HG02938 (cell line): Measurements from ENCODE around the gene DIRAS2.

ENCODE experiments used
- ATAC-seq: cut with Tn5 transposase; IDR thresholded peaks from one replicate; pipeline ENCODE4 v1.9.1; 2021; ENCODE audit warnings: mild to moderate bottlenecking, moderate library complexity; ENCODE audit not compliant: unreplicated experiment

DIRAS2 gene

DNA sequence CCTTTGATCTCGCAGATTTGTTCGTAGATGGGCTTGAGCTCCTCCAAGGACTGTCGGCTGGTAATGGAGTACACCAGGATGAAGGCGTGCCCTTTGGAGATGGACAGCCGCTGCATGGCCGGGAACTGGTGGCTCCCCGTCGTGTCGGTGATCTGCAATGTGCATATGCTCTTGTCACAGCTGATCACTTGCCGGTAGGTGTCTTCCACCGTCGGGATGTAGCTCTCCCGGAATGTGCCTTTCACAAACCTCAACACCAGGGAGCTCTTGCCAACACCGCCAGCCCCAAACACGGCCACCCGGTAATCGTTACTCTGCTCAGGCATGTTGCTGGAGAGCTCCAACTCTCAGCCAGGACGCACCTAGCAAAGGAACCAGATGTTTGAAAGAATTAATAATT, 29.1 kb downstream of the DIRAS2 start:
- ATAC-seq, result no peak

DNA sequence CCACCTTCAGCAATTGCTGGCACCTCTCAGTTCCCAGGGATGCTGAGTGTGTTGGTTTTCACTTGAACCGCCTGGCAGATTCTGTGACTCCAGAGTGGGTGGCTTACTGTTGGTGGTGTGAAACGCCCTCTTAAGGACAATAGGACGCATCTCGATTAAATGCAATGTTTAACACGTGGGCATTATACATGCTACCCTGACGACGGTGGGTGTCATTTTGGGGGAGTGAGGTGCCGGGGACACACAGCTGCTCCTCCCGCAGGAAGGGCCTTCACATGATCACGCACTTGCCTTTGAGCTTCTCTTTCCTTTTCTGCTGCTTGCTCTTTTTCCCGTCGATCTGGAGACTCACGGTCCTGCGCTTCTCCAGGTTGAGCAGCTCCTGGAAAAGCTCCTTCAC, 29.7 kb downstream of the DIRAS2 start:
- ATAC-seq, result no peak

GRCh38 chr9:90611568-90611967, 31.1 kb downstream of the DIRAS2 start:
- ATAC-seq, result no peak

DNA sequence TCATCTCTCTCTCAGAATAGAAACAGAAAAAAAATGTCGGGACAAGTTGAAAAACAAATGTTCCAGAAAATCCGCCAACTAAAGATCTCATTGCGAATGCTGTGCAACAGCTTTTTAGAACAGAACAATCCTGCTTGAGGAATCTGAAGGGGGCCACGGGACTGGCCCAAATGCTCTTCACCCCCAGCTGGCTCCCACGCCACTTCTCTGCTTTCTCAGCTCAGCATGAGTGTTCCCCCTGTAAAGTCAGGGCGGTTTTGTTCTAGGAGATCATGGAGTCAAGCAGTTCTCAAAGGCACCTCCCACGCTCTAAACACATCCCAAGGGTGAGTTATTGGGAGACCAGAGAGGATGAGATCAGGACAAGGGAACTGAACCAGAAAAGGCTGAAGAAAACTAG, 31.5 kb downstream of the DIRAS2 start:
- ATAC-seq, result no peak

GRCh38 chr9:90607701-90608516, 34.7 kb downstream of the DIRAS2 start:
- ATAC-seq, result no peak

- ATAC-seq, result no peak
These were observed 42.6 kb downstream of the DIRAS2 start for GRCh38 chr9:90600029-90600428.

DNA sequence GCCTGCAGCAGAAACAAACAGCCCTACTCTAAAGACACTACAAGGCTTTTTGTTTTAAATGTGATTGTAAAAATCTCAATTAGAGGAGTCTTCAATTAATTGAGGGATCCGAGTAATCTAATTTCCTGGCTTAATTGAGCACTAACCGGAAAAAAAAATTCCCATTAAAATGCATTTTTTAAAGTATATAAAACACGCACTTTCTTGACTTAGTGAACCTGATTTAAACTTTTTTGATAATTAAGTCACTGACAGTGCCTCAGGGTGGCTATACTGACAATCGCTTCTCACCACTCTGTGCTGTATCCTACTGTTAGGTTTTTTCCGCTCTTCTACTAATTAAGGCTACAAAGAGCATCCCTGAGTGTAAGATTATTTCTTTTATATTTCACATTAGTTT, 44.4 kb downstream of the DIRAS2 start:
- no peak for ATAC-seq

DNA sequence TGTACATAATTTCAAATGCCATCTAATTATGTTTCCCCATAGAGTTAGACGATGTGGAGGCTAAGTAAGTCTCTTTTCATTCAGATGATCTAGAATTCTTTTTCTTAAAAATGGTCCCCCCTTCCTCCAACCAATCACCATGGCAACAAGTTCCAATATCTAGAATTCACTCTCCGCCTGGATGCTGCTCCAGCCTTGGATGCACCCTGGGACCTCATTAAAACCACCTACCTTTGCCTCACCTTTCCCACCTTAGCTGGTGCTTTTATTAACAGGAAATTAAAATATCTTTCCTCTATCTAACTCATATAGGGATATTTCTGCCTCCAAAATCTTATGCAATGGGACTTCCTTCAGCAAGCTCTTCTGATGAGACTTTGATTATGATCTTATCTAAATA, 49.0 kb downstream of the DIRAS2 start:
- ATAC-seq, result no peak

DNA sequence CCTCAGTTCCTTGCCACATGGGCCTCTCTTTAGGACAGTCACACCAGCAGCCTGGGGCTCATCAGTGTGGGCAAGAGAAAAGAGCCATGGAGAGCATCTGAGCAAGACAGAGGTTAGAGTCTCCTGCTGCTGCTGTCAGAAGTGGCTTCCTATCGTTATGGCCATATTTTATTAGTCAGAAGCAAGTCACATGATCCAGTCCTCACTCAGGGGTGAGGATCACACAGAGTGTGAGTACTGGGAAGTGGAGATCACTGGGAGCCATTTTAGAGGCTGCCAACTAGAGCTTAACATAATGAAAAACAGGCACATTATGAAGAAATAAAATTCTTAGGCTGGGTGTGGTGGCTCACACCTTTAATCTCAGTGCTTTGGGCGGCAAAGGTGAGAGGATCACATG, 62.0 kb downstream of the DIRAS2 start:
- no peak for ATAC-seq

DNA sequence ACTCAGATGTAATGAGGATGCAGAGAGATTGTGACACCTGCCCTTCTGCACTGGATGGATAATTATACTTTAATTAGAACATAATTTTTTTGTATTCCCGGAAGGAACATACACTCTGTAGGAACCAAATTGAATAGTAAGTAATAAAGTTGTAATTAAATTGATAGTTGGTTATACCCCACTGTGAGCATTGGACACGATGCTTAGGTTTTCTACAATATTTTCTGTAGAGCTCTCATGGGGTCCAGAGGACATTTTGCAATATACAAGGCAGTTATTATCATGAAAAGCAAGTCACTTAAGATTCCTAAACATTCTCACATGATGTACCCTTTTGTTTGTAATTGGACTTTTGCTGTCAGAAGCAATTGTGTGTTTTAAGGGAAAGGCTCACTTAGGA, 63.4 kb downstream of the DIRAS2 start:
- ATAC-seq, result no peak

DNA sequence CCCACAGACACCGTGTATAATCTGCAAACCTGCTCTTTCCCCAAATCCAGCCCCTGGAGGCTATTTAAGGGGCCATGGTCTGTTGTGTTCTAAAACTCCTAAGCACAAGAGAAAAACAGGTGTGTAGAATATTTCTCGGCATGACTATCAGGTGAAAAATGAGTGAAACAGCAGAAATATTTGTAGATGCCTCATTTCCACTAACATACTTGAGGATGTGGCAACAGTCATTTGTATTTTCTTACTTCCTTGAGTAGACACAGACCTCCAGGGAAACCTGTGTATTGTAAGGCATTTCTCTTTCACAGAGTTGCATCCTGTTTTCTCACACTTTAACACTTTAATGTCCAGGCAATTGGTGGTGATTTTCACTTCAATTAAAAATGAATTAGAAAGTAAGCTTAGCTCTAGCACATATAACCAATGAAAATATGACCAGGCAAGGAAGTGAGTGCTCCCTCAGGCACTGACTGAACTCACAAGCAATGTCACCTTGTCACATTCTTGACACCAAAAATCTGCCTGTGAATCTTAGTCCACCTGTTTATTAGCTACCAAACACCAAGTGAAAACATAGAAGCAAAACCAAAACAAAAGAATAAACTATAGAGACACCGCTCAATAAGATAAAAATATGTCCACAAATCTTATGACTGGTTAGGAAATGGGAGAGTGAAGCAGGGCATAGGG, 64.4 kb downstream of the DIRAS2 start:
- ATAC-seq, result no peak

DNA sequence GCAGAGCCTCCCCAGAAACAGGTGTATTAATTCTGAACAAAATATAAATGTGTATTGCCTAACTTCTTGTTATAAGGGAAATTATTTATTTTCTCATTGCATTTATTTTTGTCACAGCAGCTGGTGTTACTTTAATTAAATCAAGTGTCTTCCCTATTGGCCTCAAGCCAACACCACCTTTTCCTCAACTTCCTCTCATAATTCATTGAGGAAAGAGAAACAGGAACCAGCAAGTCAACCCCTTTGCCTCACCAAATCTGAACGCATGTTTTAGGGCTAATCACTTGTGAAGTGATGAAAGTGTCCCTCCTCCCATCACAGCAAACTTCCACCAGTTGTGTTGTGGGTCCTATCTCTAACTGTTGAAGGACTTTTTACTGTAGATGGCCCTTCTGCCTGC, 73.1 kb downstream of the DIRAS2 start:
- no peak for ATAC-seq

DNA sequence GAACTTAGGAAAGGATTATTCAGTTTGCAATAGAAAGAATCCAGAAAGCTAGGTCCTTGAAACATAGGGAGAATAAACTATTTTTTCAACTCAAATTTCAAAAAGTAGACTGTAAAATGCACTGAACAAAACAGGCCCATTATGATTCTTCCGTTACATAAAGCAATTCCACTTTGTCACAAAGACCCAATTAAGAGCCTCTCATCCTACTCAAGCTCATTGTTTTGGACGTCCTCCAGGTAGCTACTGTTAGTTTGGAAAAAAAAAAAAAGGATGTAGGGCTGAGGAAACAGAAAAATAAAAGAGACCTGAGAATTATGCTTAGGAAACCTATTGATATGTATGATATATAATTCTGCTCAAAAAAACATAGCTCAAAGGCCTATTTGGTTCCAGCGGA, 74.0 kb downstream of the DIRAS2 start:
- ATAC-seq, result no peak

- ATAC-seq, result no peak
These were observed 80.4 kb downstream of the DIRAS2 start for GRCh38 chr9:90562229-90562628.
